ENCODE measurements around the gene MED16. TPM values are rescaled to one million over a fixed set of nuclear protein-coding genes. Genes with fewer than 3 reads are reported as not detected.
"Not testable (repeated sequence)": the region's sequence is repeated elsewhere in the genome, so short reads cannot be mapped to it uniquely, and the experiment has no call there.

MED16 gene
- polyA plus RNA-seq, 3 donors, result 20.7 to 37.4 (median 32.8) TPM

GRCh38 chr19:843180-843835, 49.7 kb downstream of the MED16 start:
- Mint-ChIP-seq H3K27ac (no peak overlapping the region), H3K9me3 (peaks cover 0 to 9% (median 3%) of the 10 kb centered on the region in 7 donors), H3K4me1 (peaks cover 71% of the 10 kb centered on the region), H3K36me3 (peaks cover 0 to 5% of the 10 kb centered on the region in 2 donors), H3K27me3 (ENCODE audit: low read depth in 3 of 3) (peaks cover 46 to 58% (median 48%) of the 10 kb centered on the region in 3 donors), H3K4me3 (peak overlapping the region; percentile 45 to 74)
- intact Hi-C loops (cut with micrococcal nuclease), result no loop called here
- Histone ChIP-seq H3K27ac (ENCODE audit: low read depth in 1 of 2, low read length in 2 of 2) (no peak overlapping the region), H4K20me1 (ENCODE audit: insufficient read depth, low read length) (peaks cover 5% of the 10 kb centered on the region), H3K9me3 (replicated peaks in 1 of 2; ENCODE audit: control insufficient read depth in 1 of 2, insufficient read depth in 1 of 2, low read length in 2 of 2) (no peaks in the 10 kb centered on the region), H3K79me2 (ENCODE audit: insufficient read depth, low read length) (peaks cover 48% of the 10 kb centered on the region), H3K9ac (ENCODE audit: insufficient read depth, low read length, poor library complexity, severe bottlenecking) (no peak overlapping the region), H3K27me3 (ENCODE audit: control insufficient read depth in 2 of 2, insufficient read depth in 2 of 2, low read length in 2 of 2) (peaks cover 0 to 24% of the 10 kb centered on the region in 2 donors), H3K36me3 (replicated peaks in 1 of 2; ENCODE audit: control insufficient read depth in 1 of 2, insufficient read depth in 2 of 2, low read length in 2 of 2) (no peaks in the 10 kb centered on the region), H3K4me3 (replicated peaks in 1 of 3; ENCODE audit: low read depth in 2 of 3, low read length in 3 of 3) (peak overlapping the region in 2 of 3 experiments; percentile 5 to 71), H2AFZ (ENCODE audit: insufficient read depth, low read depth, low read length, poor library complexity, severe bottlenecking) (peak overlapping the region; percentile 68), H3K4me2 (replicated peaks; ENCODE audit: extremely low read depth, low read length, poor library complexity, severe bottlenecking) (peak overlapping the region; percentile 88), H3K4me1 (ENCODE audit: control insufficient read depth in 1 of 2, insufficient read depth in 2 of 2, low read length in 2 of 2) (peaks cover 54 to 74% of the 10 kb centered on the region in 2 donors)
- WGBS (ENCODE audit: insufficient coverage), result 2% methylated on average over 45 of the region's 46 CpGs
- peak; percentile 29 for TF ChIP-seq CTCF (IDR thresholded peaks at IDR 0.05)
- peak in 2 of 3 donors; percentile 20 to 34 for DNase-seq

GRCh38 chr19:842802-843179, 50.2 kb downstream of the MED16 start:
- H3K4me3 Mint-ChIP-seq, result peak overlapping the region; percentile 45 to 74
- Histone ChIP-seq H3K79me2 (ENCODE audit: insufficient read depth, low read length) (peaks cover 48% of the 10 kb centered on the region), H3K4me1 (ENCODE audit: control insufficient read depth in 1 of 2, insufficient read depth in 2 of 2, low read length in 2 of 2) (peaks cover 49 to 69% of the 10 kb centered on the region in 2 donors), H3K27me3 (ENCODE audit: control insufficient read depth in 2 of 2, insufficient read depth in 2 of 2, low read length in 2 of 2) (peaks cover 0 to 19% of the 10 kb centered on the region in 2 donors)
- H3K4me3 ChIP-seq (replicated peaks in 1 of 3; ENCODE audit: low read depth in 2 of 3, low read length in 3 of 3); H3K9ac ChIP-seq (ENCODE audit: insufficient read depth, low read length, poor library complexity, severe bottlenecking); H3K4me2 ChIP-seq (replicated peaks; ENCODE audit: extremely low read depth, low read length, poor library complexity, severe bottlenecking); H2AFZ ChIP-seq (ENCODE audit: insufficient read depth, low read depth, low read length, poor library complexity, severe bottlenecking); H4K20me1 ChIP-seq (ENCODE audit: insufficient read depth, low read length); H3K36me3 Mint-ChIP-seq; H3K36me3 ChIP-seq (replicated peaks in 1 of 2; ENCODE audit: control insufficient read depth in 1 of 2, insufficient read depth in 2 of 2, low read length in 2 of 2); H3K27ac ChIP-seq (ENCODE audit: low read depth in 1 of 2, low read length in 2 of 2); intact Hi-C loops (cut with micrococcal nuclease); DNase-seq; H3K9me3 ChIP-seq (replicated peaks in 1 of 2; ENCODE audit: control insufficient read depth in 1 of 2, insufficient read depth in 1 of 2, low read length in 2 of 2); H3K9me3 Mint-ChIP-seq; H3K27ac Mint-ChIP-seq: not testable (repeated sequence)
- peaks cover 42 to 53% (median 44%) of the 10 kb centered on the region in 3 donors for H3K27me3 Mint-ChIP-seq (ENCODE audit: low read depth in 3 of 3)
- H3K4me1 Mint-ChIP-seq, result peaks cover 66% of the 10 kb centered on the region
- WGBS (ENCODE audit: insufficient coverage), result 64% methylated on average over 2 of the region's 7 CpGs
